ENCODE data around the gene CCDC149. TPM values are rescaled to one million over a fixed set of nuclear protein-coding genes. Genes with fewer than 3 reads are reported as not detected.

The CCDC149 gene
- total RNA-seq, 1 donor from 2014 or later: 5.2 TPM

DNA sequence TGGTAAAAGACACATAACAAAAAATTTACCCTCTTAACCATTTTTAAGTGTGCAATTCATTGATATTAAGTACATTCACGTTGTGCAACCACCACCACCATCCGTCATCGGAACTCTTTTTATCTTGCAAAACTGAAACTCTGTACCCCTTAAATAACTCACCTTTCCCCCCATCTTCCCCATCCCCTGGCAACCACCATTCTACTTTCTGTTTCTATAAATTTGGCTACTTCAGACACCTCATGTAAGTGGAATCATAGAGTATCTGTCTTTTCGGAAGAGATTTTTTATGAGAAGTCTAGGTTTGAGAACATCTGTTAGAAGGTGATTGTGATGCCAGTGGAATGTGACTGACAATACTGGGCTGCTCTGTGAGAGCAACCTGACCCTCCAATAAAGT is 39.8 kb upstream of the CCDC149 start:
- no peak for DNase-seq
- no peak overlapping the region for H3K27ac Mint-ChIP-seq (ENCODE audit: unreplicated experiment)
- no peak overlapping the region for H3K4me3 Mint-ChIP-seq (ENCODE audit: unreplicated experiment)
- TF ChIP-seq, protein P1, sequence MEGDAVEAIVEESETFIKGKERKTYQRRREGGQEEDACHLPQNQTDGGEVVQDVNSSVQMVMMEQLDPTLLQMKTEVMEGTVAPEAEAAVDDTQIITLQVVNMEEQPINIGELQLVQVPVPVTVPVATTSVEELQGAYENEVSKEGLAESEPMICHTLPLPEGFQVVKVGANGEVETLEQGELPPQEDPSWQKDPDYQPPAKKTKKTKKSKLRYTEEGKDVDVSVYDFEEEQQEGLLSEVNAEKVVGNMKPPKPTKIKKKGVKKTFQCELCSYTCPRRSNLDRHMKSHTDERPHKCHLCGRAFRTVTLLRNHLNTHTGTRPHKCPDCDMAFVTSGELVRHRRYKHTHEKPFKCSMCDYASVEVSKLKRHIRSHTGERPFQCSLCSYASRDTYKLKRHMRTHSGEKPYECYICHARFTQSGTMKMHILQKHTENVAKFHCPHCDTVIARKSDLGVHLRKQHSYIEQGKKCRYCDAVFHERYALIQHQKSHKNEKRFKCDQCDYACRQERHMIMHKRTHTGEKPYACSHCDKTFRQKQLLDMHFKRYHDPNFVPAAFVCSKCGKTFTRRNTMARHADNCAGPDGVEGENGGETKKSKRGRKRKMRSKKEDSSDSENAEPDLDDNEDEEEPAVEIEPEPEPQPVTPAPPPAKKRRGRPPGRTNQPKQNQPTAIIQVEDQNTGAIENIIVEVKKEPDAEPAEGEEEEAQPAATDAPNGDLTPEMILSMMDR (IDR thresholded peaks at IDR 0.05; ENCODE audit: partially characterized antibody, unreplicated experiment): no peak
- H3K36me3 Mint-ChIP-seq (ENCODE audit: unreplicated experiment): peaks cover 6% of the 10 kb centered on the region
- no peaks in the 10 kb centered on the region for H3K4me1 Mint-ChIP-seq (ENCODE audit: low read depth, unreplicated experiment)
- H3K9me3 Mint-ChIP-seq (ENCODE audit: unreplicated experiment): no peaks in the 10 kb centered on the region
- H3K27me3 Mint-ChIP-seq (ENCODE audit: unreplicated experiment): no peaks in the 10 kb centered on the region

DNA sequence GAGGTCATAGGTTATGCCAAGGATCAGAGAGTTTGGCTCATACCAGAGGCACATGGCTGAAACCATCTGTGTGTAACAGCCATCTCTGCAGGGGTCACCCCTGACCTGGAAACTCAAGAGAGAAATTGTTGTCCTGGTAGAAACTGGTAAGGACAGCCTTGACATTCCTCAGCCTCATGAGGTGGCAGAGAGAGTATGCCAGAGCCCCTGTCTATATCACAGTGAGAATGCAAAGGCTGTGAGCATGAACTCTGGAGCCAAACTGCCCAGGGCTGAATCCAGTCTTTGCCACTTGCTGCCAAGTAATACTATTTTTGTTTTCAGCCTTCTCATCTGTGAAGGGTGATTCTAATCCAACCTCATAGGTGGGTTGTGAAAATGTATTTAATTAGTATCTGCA is 37.1 kb upstream of the CCDC149 start:
- Mint-ChIP-seq H3K9me3 (ENCODE audit: unreplicated experiment) (no peaks in the 10 kb centered on the region), H3K27me3 (ENCODE audit: unreplicated experiment) (no peaks in the 10 kb centered on the region), H3K27ac (ENCODE audit: unreplicated experiment) (no peak overlapping the region), H3K36me3 (ENCODE audit: unreplicated experiment) (peaks cover 11% of the 10 kb centered on the region), H3K4me1 (ENCODE audit: low read depth, unreplicated experiment) (no peaks in the 10 kb centered on the region), H3K4me3 (ENCODE audit: unreplicated experiment) (no peak overlapping the region)
- DNase-seq: no peak
- TF ChIP-seq, protein P1 (IDR thresholded peaks at IDR 0.05; ENCODE audit: partially characterized antibody, unreplicated experiment): no peak

DNA sequence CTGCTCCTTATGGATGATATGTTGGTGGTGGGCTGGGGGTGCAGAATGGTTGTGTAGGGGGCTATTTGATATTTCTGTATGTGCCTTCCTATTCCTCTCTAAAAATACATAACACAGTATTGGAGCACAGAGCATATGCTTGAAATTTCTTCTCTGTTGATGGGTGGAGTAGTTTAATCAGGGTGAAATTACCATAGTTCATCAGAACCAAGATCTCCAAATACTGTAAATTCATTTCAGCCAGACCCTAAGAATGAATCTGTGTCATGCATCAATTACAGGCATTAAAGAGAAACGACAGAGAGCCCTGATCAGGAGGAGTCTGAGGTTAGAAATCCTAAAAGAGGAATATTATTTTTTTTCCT is 25.1 kb upstream of the CCDC149 start:
- H3K27ac Mint-ChIP-seq (ENCODE audit: unreplicated experiment): no peak overlapping the region
- DNase-seq: no peak
- peaks cover 10% of the 10 kb centered on the region for H3K9me3 Mint-ChIP-seq (ENCODE audit: unreplicated experiment)
- H3K27me3 Mint-ChIP-seq (ENCODE audit: unreplicated experiment): no peaks in the 10 kb centered on the region
- H3K4me3 Mint-ChIP-seq (ENCODE audit: unreplicated experiment): no peak overlapping the region
- H3K4me1 Mint-ChIP-seq (ENCODE audit: low read depth, unreplicated experiment): no peaks in the 10 kb centered on the region
- H3K36me3 Mint-ChIP-seq (ENCODE audit: unreplicated experiment): peaks cover 33% of the 10 kb centered on the region
- TF ChIP-seq, protein P1 (IDR thresholded peaks at IDR 0.05; ENCODE audit: partially characterized antibody, unreplicated experiment): no peak

DNA sequence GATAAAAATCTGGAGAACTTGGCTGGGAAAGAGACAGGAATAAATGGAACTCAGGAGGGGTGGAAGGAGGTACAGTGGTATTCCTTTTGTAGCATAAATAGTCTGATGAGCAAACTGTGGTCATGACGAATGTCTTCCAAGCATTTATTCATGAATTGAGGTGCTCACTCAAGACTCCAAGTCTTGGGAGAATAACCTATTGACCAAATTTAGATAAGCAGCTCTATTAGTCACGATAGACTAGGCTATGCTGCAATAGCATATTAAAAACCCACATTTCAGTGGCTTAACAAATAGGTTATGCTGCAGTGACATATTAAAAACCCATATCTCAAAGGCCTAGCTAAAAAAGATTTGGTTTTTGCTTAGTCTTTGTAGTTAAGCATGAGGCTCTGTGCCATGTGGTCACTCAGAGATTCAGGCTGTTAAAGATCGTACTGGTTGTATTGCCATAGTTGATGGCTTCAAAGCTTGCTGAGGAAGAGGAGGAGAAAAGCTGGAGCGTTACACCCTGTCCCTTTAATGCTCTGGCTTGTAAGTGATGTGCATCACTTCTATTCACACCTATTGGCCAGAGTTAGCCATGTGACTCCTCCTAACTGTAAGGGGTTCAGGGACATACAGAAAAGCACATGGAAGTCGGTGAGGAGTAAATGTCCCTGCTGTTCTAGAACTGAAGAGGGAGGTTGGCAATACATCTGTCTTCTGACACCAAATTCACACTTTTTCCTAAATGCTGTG is 24.5 kb upstream of the CCDC149 start:
- Mint-ChIP-seq H3K4me1 (ENCODE audit: low read depth, unreplicated experiment) (no peaks in the 10 kb centered on the region), H3K36me3 (ENCODE audit: unreplicated experiment) (peaks cover 33% of the 10 kb centered on the region), H3K9me3 (ENCODE audit: unreplicated experiment) (peaks cover 10% of the 10 kb centered on the region), H3K4me3 (ENCODE audit: unreplicated experiment) (no peak overlapping the region), H3K27me3 (ENCODE audit: unreplicated experiment) (no peaks in the 10 kb centered on the region), H3K27ac (ENCODE audit: unreplicated experiment) (no peak overlapping the region)
- no peak for DNase-seq
- TF ChIP-seq, protein P1 (IDR thresholded peaks at IDR 0.05; ENCODE audit: partially characterized antibody, unreplicated experiment): no peak

DNA sequence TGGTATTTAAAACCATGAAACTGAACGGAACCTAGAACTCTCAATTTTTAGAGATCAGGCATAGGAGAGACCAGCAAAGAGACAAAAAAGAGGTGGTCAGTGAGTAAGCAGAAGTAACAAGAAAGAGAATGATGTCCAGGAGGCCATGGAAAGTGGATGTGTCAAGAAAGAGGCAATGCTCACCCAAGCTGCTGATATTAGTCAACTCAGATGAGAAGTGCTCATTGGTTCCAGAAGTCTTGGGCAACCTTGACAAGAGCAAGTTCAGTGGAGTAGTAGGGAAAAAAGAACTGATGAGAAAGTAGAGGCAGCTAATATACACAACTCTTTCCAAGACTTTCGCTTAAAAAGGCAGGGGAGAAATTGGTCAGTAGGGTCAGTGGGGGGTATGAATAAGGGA is 23.0 kb upstream of the CCDC149 start:
- H3K4me3 Mint-ChIP-seq (ENCODE audit: unreplicated experiment): no peak overlapping the region
- H3K36me3 Mint-ChIP-seq (ENCODE audit: unreplicated experiment): peaks cover 33% of the 10 kb centered on the region
- TF ChIP-seq, protein P1 (IDR thresholded peaks at IDR 0.05; ENCODE audit: partially characterized antibody, unreplicated experiment): no peak
- H3K27ac Mint-ChIP-seq (ENCODE audit: unreplicated experiment): no peak overlapping the region
- H3K27me3 Mint-ChIP-seq (ENCODE audit: unreplicated experiment): no peaks in the 10 kb centered on the region
- no peak for DNase-seq
- peaks cover 10% of the 10 kb centered on the region for H3K9me3 Mint-ChIP-seq (ENCODE audit: unreplicated experiment)
- H3K4me1 Mint-ChIP-seq (ENCODE audit: low read depth, unreplicated experiment): no peaks in the 10 kb centered on the region

Data from glutamatergic neuron (in vitro differentiated cells).